HG03135 (cell line): ENCODE data around the gene LMO2.
"Not testable (repeated sequence)": the region's sequence is repeated elsewhere in the genome, so short reads cannot be mapped to it uniquely, and the experiment has no call there.

Source experiments
- ATAC-seq: cut with Tn5 transposase; IDR thresholded peaks from one replicate; pipeline ENCODE4 v1.9.1; 2021; ENCODE audit warnings: mild to moderate bottlenecking, moderate library complexity; ENCODE audit not compliant: unreplicated experiment

Gene LMO2

DNA sequence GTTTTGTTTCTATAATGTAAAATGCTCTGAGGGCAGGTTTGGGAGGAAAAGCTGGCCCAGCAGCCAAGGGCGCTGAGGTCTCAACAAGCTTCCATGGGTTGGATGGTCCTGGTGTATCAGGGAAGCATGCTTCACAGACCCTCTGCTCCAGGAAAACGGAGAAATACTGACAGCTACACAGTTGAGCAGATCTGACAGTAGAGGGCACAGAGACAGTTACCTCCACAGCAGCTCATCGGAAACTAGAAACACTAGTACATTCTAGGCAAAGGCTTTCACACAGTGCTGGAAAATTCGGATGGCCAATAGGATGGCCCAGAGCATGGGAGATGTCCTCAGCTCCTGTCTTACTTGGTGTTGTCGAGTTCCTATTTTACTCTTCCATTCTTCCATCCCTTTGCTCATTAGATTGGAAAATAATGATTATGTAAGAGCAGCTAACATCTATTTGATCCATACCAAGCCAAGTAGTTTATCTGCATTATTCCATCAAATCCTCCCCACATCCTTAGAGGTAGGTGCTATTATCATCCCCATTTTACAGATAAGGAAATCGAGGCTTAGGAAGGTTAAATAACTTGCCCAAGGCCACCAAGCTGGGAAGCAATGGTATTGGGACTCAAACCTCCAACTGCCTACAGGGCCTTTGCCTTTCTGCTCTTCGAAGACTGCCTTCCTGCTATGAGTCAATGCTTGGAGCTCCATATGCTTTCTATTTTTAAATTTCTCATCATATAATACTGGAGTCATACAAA lies 28.3 kb downstream of the LMO2 start:
- no peak for ATAC-seq

GRCh38 chr11:33861941-33862589 lies 29.8 kb downstream of the LMO2 start:
- ATAC-seq, result no peak

- no peak for ATAC-seq
Observed at GRCh38 chr11:33861386-33861785, 30.5 kb downstream of the LMO2 start.

GRCh38 chr11:33860926-33861325 lies 30.9 kb downstream of the LMO2 start:
- ATAC-seq, result no peak

DNA sequence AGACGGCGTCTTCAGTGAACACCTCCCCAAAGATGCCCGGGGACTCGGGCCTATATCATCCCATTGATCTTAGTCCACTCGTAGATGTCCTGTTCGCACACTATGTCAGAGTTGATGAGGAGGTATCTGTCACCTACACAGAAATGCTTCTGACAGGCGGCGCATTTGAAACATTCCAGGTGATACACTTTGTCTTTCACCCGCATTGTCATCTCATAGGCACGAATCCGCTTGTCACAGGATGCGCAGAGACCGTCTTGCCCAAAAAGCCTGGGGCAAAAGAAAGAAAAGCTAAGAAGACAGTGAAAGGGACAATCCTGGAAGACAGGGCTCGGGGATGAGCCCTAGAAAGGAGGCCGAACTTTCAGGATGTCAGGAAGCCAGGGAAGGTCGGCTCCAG lies 32.6 kb downstream of the LMO2 start:
- ATAC-seq, result no peak

GRCh38 chr11:33857933-33858371 lies 33.9 kb downstream of the LMO2 start:
- ATAC-seq, result peak; percentile 70

DNA sequence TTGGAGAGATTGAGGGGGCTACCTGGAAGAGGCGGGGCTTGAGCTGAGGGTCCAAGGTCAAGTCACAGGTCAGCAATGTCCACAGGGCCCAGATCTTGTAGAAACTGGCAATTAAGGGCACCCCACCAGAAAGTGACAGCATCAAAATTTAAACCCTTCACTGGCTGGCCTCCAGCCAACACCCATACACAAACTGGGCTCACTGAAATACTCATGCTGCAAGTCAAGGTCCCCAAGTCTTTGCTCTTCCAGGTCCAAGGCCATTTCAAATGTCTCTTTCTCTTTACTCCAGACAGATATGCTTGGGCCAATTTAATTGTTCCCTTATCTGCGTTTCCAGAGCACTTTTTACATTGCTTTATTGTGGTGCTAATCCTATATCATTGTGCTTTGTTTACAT lies 36.4 kb downstream of the LMO2 start:
- ATAC-seq, result no peak

DNA sequence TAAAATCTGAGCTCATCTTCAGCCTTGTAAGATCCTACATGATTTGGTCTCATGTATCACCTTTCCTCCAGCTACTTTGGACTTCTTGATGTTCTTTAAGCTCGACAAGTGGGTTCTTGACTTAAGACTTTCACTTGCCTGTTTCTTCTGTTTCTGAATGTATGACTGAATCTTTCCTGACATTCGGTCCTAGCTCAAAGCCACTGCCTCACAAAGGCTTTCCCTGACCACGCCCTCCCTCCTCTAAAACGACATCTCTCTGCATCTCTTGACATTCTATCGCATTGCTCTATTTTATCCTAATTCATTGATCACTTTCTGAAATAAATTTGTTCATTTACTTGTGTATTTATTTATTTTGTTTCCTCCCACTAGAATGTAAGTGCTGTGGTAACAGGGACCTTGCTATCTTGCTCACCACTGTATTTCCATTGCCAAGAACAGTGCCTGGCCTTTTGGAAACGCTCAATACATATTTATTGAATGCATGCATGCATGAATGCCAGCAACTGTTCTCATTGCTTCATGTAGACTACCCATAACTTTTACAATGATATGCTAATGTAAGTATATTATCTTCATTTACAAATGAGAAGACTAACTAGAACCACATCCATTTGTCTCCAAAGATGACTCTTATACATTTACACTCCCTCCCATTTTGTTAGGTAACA lies 43.0 kb downstream of the LMO2 start:
- ATAC-seq, result no peak

- no peak for ATAC-seq
Observed at GRCh38 chr11:33847251-33847650, 44.6 kb downstream of the LMO2 start.

- no peak for ATAC-seq
Observed at GRCh38 chr11:33844236-33844635, 47.6 kb downstream of the LMO2 start.

DNA sequence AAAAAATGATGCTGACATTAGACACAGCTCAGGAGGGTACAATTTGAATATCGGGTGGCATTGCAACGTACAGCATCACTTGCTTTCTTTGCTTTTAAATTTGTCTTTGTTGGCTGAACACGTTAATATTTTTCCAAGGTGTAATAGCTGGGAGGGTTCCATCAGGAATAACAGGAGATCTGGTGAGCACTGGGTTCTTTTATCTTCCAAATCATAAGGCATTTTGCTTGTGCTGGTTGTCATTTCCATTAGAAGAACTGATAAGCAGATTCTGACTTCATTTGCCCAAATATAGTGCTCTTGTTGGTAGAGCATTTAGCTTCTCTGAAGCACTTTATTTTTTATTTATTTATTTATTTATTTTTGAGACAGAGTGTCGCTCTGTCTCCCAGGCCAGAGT lies 48.9 kb downstream of the LMO2 start:
- ATAC-seq, result no peak

GRCh38 chr11:33842236-33842915 lies 49.5 kb downstream of the LMO2 start:
- ATAC-seq, result no peak

DNA sequence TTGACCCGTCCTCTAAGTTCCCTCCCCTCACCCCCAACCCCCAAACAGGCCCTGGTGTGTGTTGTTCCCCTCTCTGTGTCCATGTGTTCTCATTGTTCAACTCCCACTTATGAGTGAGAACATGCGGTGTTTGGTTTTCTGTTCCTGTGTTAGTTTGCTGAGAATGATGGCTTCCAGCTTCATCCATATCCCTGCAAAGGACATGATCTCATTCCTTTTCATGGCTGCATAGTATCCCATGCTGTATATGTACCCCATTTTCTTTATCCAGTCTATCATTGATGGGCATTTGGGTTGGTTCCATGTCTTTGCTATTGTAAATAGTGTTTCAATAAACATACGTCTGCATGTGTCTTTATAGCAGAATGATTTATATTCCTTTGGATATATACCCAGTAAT lies 53.6 kb downstream of the LMO2 start:
- ATAC-seq, result not testable (repeated sequence)

- not testable (repeated sequence) for ATAC-seq
Observed at GRCh38 chr11:33837334-33837733, 54.5 kb downstream of the LMO2 start.

GRCh38 chr11:33835143-33835878 lies 56.6 kb downstream of the LMO2 start:
- no peak for ATAC-seq

DNA sequence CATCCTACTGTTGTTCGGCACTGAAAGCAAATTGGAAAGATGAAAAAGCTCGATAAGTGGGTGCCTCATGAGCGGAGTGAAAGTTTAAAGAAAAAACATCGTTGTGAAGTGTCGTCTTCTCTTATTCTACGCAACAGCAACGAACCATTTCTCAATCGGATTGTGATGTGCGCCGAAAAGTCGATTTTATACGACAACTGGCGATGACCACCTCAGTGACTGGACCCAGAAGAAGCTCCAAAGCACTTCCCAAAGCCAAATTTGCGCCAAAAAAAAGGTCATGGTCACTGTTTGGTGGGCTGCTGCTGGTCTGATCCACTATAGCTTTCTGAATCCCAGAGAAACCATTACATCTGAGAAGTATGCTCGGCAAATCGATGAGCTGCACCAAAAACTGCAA lies 59.2 kb downstream of the LMO2 start:
- no peak for ATAC-seq

GRCh38 chr11:33830903-33831648 lies 60.8 kb downstream of the LMO2 start:
- no peak for ATAC-seq

DNA sequence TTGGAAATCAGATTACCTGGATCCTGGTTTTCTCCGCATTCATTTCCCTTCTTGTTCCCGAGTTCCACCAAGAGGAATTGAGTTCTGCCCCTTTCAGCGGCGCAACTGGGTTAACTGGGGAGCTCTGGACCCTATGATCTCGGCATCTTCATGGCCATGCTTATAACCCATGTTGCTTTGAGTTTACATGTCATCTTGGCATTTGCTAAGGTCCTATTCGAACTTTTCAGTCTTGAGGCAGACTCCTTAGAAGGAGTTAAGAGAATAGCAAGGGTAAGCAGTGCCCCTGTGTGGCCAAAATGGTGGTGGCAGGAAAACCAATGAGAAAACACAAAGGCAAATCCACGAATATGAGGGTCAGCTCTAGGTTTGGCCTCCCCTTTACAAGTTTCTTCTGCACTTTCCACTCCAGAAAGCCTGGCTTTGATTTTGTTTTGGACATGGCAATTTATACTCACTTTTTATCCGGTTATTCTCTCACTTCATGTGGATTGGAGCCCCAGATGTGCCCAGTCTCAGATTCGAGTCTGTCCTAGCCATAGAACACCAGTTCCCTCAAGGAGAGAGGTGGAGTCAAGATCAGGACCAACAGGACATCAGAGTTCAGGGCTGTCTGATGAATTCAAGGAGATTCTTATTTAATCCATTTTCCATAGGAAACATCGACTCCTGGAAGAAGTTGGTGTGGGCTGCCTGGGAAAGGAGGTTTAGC lies 62.3 kb downstream of the LMO2 start:
- ATAC-seq, result peak; percentile 79
